T-cell (primary cell): ENCODE results near the gene RBM8A. TPM values are rescaled to one million over a fixed set of nuclear protein-coding genes. Genes with fewer than 3 reads are reported as not detected.

Experiments
- ATAC-seq, 4 experiments: fragments of 200-7000 bp in 3 of 4; fragments of 150-1000 bp in 1 of 4; cut with Tn5 transposase; replicated peaks in 1 of 4; 1 replicate in 3 of 4; 2 replicates in 1 of 4; pipeline ENCODE4 v1.10.0; 2021; ENCODE audit warnings: moderate library complexity in 3 of 4, mild to moderate bottlenecking in 2 of 4, moderate number of reproducible peaks in 1 of 4
- CTCF ChIA-PET, 2 donors: fragments of 300-600 bp; sonication (Branson Sonifier 250); formaldehyde crosslinking; loops; one replicate each; lab custom pipeline; 2022; ENCODE audit warnings: antibody characterized with exemption in 2 of 2; lab: Charles Lee
- POLR2A ChIA-PET, 2 donors: fragments of 300-600 bp; sonication (Branson Sonifier 250); formaldehyde crosslinking; loops; one replicate each; lab custom pipeline; 2022; ENCODE audit warnings: antibody characterized with exemption in 2 of 2; lab: Charles Lee
- DNase-seq, 35 experiments: peaks; one replicate each; pipeline versions ENCODE4 v3.0.0 to v3.0.0-alpha.2; 2013 to 2023
- H3K27ac ChIP-seq: one replicate; pipeline ENCODE4 v1.5.1; 2013; ENCODE audit warnings: low read length
- H3K27me3 ChIP-seq, 2 experiments: replicated peaks in 1 of 2; 1 replicate in 1 of 2; 2 replicates in 1 of 2; pipeline versions ENCODE4 v1.6.1 to v1.7.0; 2013; ENCODE audit warnings: low read length in 1 of 2, mixed read lengths in 1 of 2; ENCODE audit not compliant: control insufficient read depth in 2 of 2, insufficient read depth in 2 of 2; ENCODE audit errors: extremely low read depth in 1 of 2
- H3K36me3 ChIP-seq, 2 donors: 1 replicate in 1 of 2; 2 replicates in 1 of 2; pipeline versions ENCODE4 v1.6.1 to v1.7.0; 2013; ENCODE audit warnings: low read length in 1 of 2; ENCODE audit not compliant: control insufficient read depth in 2 of 2, insufficient read depth in 1 of 2; ENCODE audit errors: extremely low read depth in 1 of 2
- H3K4me1 ChIP-seq, 2 experiments: 1 replicate in 1 of 2; 2 replicates in 1 of 2; pipeline versions ENCODE4 v1.6.1 to v1.7.0; 2013; ENCODE audit warnings: low read length in 2 of 2, mixed read lengths in 1 of 2; ENCODE audit not compliant: insufficient read depth in 2 of 2, control insufficient read depth in 1 of 2; ENCODE audit errors: extremely low read depth in 1 of 2
- H3K4me3 ChIP-seq, 2 donors: 1 replicate in 1 of 2; 2 replicates in 1 of 2; pipeline versions ENCODE4 v1.5.1 to v1.7.0; 2013; ENCODE audit warnings: mild to moderate bottlenecking in 2 of 2, low read length in 1 of 2, moderate library complexity in 1 of 2; ENCODE audit not compliant: control insufficient read depth in 1 of 2; ENCODE audit errors: extremely low read depth in 1 of 2
- H3K9me3 ChIP-seq: 2 replicates; pipeline ENCODE4 v1.7.0; 2013
- H3K27ac Mint-ChIP-seq, 2 donors: one replicate each; pipeline ENCODE4 v1.8.0; 2020 to 2021; ENCODE audit warnings: mild to moderate bottlenecking in 2 of 2, mixed read lengths in 2 of 2
- H3K27me3 Mint-ChIP-seq, 2 donors: one replicate each; pipeline ENCODE4 v1.8.0; 2021 to 2022; ENCODE audit warnings: mixed read lengths in 2 of 2
- H3K36me3 Mint-ChIP-seq: one replicate; pipeline ENCODE4 v1.8.0; 2021; ENCODE audit warnings: mixed read lengths
- H3K4me1 Mint-ChIP-seq, 3 donors: one replicate each; pipeline ENCODE4 v1.8.0; 2020 to 2022; ENCODE audit warnings: mixed read lengths in 3 of 3, mild to moderate bottlenecking in 1 of 3
- H3K4me3 Mint-ChIP-seq, 3 donors: one replicate each; pipeline ENCODE4 v1.8.0; 2020 to 2022; ENCODE audit warnings: mild to moderate bottlenecking in 3 of 3, mixed read lengths in 3 of 3, moderate library complexity in 3 of 3
- H3K9me3 Mint-ChIP-seq, 3 donors: one replicate each; pipeline ENCODE4 v1.8.0; 2020 to 2022; ENCODE audit warnings: mixed read lengths in 3 of 3
- WGBS: methylation state at CpG from one replicate; pipeline ENCODE4 v1.1.5; 2013; ENCODE audit warnings: missing lambda C conversion rate; ENCODE audit not compliant: insufficient coverage; 5-methylcytosine and 5-hydroxymethylcytosine counted together
- total RNA-seq, 35 experiments: library from RNA in 6 of 35; stranded (reverse) in 6 of 35; fragments of 120-200 nt in 1 of 35; gene quantifications; one replicate each; pipeline versions ENCODE4 v1.2.1 to v1.2.4 and lab custom pipeline; 2013 to 2026

Gene RBM8A
- total RNA-seq, 5 donors from 2014 or later (not counting 1 experiment from before 2014, with no cell fraction given) = 124 to 153 (median 130) TPM

DNA sequence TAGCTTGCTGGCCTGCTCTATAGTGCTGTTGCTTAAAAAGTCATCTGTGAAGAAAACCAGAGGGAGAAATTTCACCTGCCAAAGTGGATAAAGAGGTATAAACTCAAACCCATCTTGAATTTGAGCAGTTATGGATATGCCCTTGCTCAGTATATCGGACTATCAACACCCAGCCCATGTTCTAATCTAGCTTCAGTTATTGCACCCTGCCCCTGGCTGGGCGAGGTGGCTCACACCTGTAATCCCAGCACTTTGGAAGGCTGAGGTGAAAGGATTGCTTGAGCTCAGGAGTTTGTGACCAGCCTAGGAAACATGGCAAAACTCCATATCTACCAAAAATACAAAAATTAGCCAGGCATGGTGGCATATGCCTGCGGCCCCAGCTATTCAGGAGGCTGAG, 17.2 kb upstream of the RBM8A start:
- Mint-ChIP-seq H3K4me3 (no peak overlapping the region), H3K27me3 (no peaks in the 10 kb centered on the region), H3K27ac (no peak overlapping the region), H3K9me3 (no peaks in the 10 kb centered on the region), H3K36me3 (peaks cover 40% of the 10 kb centered on the region), H3K4me1 (peaks cover 21 to 27% (median 27%) of the 10 kb centered on the region in 3 donors)
- H3K36me3 ChIP-seq = peaks cover 0 to 59% of the 10 kb centered on the region in 2 donors
- no peak overlapping the region for H3K27ac ChIP-seq
- CTCF ChIA-PET = interaction anchor here in 1 of 2 donors (0.6 kb wide), 1 partner anchor 98 kb away, joined by 3 read pairs; no protein-coding TSS in a partner anchor
- H3K27me3 ChIP-seq = no peaks in the 10 kb centered on the region
- H3K4me1 ChIP-seq = no peaks in the 10 kb centered on the region
- 100% methylated on average over 1 of the region's 3 CpGs for WGBS
- ATAC-seq = no peak
- POLR2A ChIA-PET = interaction anchor here in 1 of 2 donors (1.2 kb wide), 1 partner anchor 22 kb away, joined by 8 read pairs; no protein-coding TSS in a partner anchor
- no peaks in the 10 kb centered on the region for H3K9me3 ChIP-seq
- DNase-seq = no peak
- H3K4me3 ChIP-seq = no peak overlapping the region

GRCh38 chr1:145942871-145943270, 15.6 kb upstream of the RBM8A start:
- Mint-ChIP-seq H3K9me3 (no peaks in the 10 kb centered on the region), H3K27me3 (no peaks in the 10 kb centered on the region), H3K36me3 (peaks cover 32% of the 10 kb centered on the region), H3K4me3 (no peak overlapping the region), H3K4me1 (peaks cover 9 to 14% (median 13%) of the 10 kb centered on the region in 3 donors), H3K27ac (peak overlapping the region in 1 of 2 donors; percentile 56)
- no peaks in the 10 kb centered on the region for H3K9me3 ChIP-seq
- H3K4me3 ChIP-seq = no peak overlapping the region
- ChIA-PET POLR2A (no interaction called here), CTCF (interaction anchor here in 1 of 2 donors (0.6 to 0.9 kb wide), 3 partner anchors 15 to 98 kb away, joined by 3 read pairs; no protein-coding TSS in a partner anchor)
- ATAC-seq = no peak
- no peaks in the 10 kb centered on the region for H3K4me1 ChIP-seq
- no peaks in the 10 kb centered on the region for H3K27me3 ChIP-seq
- no peak overlapping the region for H3K27ac ChIP-seq
- WGBS = 94% methylated on average over 4 of the region's 6 CpGs
- H3K36me3 ChIP-seq = peaks cover 0 to 57% of the 10 kb centered on the region in 2 donors
- no peak for DNase-seq

DNA sequence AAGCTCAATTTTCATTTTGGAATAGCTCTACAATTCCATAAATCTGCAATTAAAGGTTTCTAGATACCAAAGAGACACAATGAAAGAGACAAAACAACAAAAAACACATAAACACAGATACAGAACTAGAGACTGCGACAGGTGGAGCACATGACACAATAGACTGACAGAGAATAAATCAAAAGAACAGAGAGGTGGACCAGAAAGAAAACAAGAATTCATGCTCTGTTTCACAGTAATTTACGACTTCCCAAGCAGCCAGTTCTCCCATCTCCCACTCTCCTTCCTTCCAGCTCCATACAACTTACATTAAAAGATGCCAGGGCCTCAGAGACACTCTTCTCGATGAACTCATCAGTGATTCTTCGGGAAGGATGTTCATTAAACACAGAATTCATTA, 15.1 kb upstream of the RBM8A start:
- no peak for ATAC-seq
- H3K27me3 ChIP-seq = no peaks in the 10 kb centered on the region
- no peaks in the 10 kb centered on the region for H3K9me3 ChIP-seq
- Mint-ChIP-seq H3K27me3 (no peaks in the 10 kb centered on the region), H3K36me3 (peaks cover 32% of the 10 kb centered on the region), H3K4me3 (no peak overlapping the region), H3K27ac (peak overlapping the region; percentile 3 to 56), H3K4me1 (peaks cover 9 to 14% (median 13%) of the 10 kb centered on the region in 3 donors), H3K9me3 (no peaks in the 10 kb centered on the region)
- WGBS = 88% methylated on average over 4 of the region's 4 CpGs
- no peak overlapping the region for H3K4me3 ChIP-seq
- H3K27ac ChIP-seq = no peak overlapping the region
- H3K4me1 ChIP-seq = no peaks in the 10 kb centered on the region
- DNase-seq = no peak
- ChIA-PET CTCF (interaction anchor here in 1 of 2 donors (0.6 to 0.9 kb wide), 3 partner anchors 15 to 97 kb away, joined by 3 read pairs; no protein-coding TSS in a partner anchor), POLR2A (no interaction called here)
- H3K36me3 ChIP-seq = peaks cover 0 to 57% of the 10 kb centered on the region in 2 donors

DNA sequence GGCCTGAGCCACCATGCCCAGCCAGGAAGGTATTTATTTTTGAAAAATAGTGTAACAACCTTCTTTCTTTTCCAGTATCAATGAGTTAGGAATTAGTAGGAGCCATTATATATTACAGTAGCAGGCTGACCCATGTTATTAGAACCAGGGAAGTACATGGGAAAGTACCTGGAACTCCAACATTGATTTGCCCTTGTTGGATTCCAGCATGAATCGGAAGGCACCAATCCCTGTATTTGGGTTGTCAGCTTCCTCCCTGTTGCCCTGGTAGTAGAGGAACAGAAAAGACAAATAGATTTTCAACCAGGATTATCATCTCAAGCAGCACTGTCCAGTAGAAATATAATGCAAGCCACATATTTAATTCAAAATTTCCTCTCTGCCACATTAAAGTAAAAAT, 10.2 kb upstream of the RBM8A start:
- Mint-ChIP-seq H3K36me3 (peaks cover 30% of the 10 kb centered on the region), H3K4me1 (peaks cover 15 to 18% (median 16%) of the 10 kb centered on the region in 3 donors)
- CTCF ChIA-PET = interaction anchor here in 1 of 2 donors (0.6 to 1.0 kb wide), 2 partner anchors 29 to 31 kb away, joined by 3 to 4 read pairs; no protein-coding TSS in a partner anchor

DNA sequence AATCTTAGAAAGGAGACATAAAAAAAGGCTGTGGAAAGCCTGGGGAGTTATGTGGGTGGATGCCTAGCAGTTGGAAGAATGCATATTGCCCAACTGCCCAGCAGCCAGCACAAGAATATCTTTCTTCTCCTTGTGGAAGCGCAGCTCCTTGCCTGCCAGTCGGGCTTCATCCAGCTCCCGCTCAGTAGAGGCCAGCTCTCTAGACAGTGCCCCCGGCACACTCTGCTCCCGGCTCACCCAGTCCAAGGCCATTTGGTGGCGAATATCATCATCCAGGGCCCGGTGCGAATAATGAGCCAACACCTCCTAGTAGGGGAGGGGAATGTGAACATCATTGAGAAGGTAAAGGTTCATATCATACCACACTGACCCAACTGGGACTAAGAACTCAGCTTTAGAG, 9.0 kb upstream of the RBM8A start:
- no peak overlapping the region for H3K27ac ChIP-seq
- H3K9me3 Mint-ChIP-seq = no peaks in the 10 kb centered on the region
- WGBS = 95% methylated on average over 3 of the region's 8 CpGs
- no peaks in the 10 kb centered on the region for H3K27me3 Mint-ChIP-seq
- ATAC-seq (no peak), DNase-seq (no peak)
- peaks cover 9 to 19% of the 10 kb centered on the region in 2 experiments for H3K4me1 ChIP-seq
- POLR2A ChIA-PET = interaction anchor here in 1 of 2 donors (0.8 to 1.0 kb wide), 2 partner anchors 8 to 9 kb away, joined by 3 read pairs; partner anchors contain the start of gene RBM8A
- no peak overlapping the region for H3K4me3 Mint-ChIP-seq
- H3K9me3 ChIP-seq = no peaks in the 10 kb centered on the region
- peaks cover 9 to 34% of the 10 kb centered on the region in 2 donors for H3K36me3 ChIP-seq
- H3K27me3 ChIP-seq = no peaks in the 10 kb centered on the region
- peaks cover 23% of the 10 kb centered on the region for H3K36me3 Mint-ChIP-seq
- H3K4me3 ChIP-seq = no peak overlapping the region
- CTCF ChIA-PET = interaction anchor here in 1 of 2 donors (1.0 kb wide), 1 partner anchor 32 kb away, joined by 4 read pairs; no protein-coding TSS in a partner anchor
- peak overlapping the region in 1 of 2 donors; percentile 49 for H3K27ac Mint-ChIP-seq
- H3K4me1 Mint-ChIP-seq = peaks cover 20 to 30% (median 23%) of the 10 kb centered on the region in 3 donors

More for the DNA sequence above, 10.2 kb upstream of the RBM8A start:
- no peaks in the 10 kb centered on the region for H3K9me3 Mint-ChIP-seq
- Histone ChIP-seq H3K4me1 (peaks cover 5 to 12% of the 10 kb centered on the region in 2 experiments), H3K36me3 (peaks cover 9 to 45% of the 10 kb centered on the region in 2 donors), H3K9me3 (no peaks in the 10 kb centered on the region), H3K4me3 (no peak overlapping the region), H3K27me3 (no peaks in the 10 kb centered on the region), H3K27ac (no peak overlapping the region)
- H3K27ac Mint-ChIP-seq = peak overlapping the region in 1 of 2 donors; percentile 28
- POLR2A ChIA-PET = no interaction called here
- no peak for DNase-seq
- WGBS = no CpG with 5 or more reads among the region's 1 CpG
- no peaks in the 10 kb centered on the region for H3K27me3 Mint-ChIP-seq
- ATAC-seq = no peak
- no peak overlapping the region for H3K4me3 Mint-ChIP-seq

DNA sequence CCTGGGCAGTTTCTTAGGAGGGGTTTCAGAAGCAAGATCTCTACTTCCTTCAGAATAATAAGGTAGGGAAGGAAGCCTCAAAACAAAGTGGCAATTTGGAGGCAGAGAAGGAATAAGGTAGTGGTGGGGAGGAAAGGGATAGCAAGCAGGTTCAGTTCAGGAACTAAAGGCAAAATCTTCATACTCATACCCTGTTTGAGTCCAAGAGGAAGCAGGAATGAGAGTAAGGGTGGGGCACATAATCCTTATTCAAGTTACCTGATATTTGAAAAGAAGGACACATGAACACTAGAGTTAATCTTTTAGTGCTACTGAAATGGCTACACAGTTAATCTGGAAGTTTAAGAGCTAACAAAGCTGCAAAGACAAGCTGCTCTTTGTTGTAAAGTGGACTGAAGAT, 8.4 kb upstream of the RBM8A start:
- Mint-ChIP-seq H3K27me3 (no peaks in the 10 kb centered on the region), H3K27ac (peak overlapping the region; percentile 60 to 74), H3K4me3 (no peak overlapping the region), H3K9me3 (no peaks in the 10 kb centered on the region), H3K36me3 (peaks cover 23% of the 10 kb centered on the region), H3K4me1 (peaks cover 22 to 35% (median 27%) of the 10 kb centered on the region in 3 donors)
- POLR2A ChIA-PET = interaction anchor here in 1 of 2 donors (1.0 kb wide), 1 partner anchor 8 kb away, joined by 3 read pairs; the partner anchor contains the start of gene RBM8A
- Histone ChIP-seq H3K4me3 (no peak overlapping the region), H3K4me1 (peaks cover 9 to 19% of the 10 kb centered on the region in 2 experiments), H3K27me3 (no peaks in the 10 kb centered on the region), H3K27ac (no peak overlapping the region), H3K36me3 (peaks cover 9 to 29% of the 10 kb centered on the region in 2 donors), H3K9me3 (no peaks in the 10 kb centered on the region)
- ATAC-seq (no peak), DNase-seq (no peak)
- CTCF ChIA-PET = interaction anchor here in 1 of 2 donors (0.7 kb wide), 1 partner anchor 8 kb away, joined by 4 read pairs; no protein-coding TSS in a partner anchor
